Loucy (cell line): Measurements from ENCODE around the gene GPX8.

Experiments used
- H2AFZ ChIP-seq: fragments of 200-600 bp; sonication (generic); 2 replicates; pipeline ENCODE4 v1.6.0; 2016; ENCODE audit warnings: antibody characterized with exemption, mild to moderate bottlenecking, low read length, moderate library complexity
- H3F3A ChIP-seq: fragments of 200-600 bp; 2 replicates; pipeline ENCODE4 v1.6.0; 2016; ENCODE audit warnings: antibody characterized with exemption, low read depth, mild to moderate bottlenecking
- H3K27me3 ChIP-seq: fragments of 200-600 bp; sonication (generic); 2 replicates; pipeline ENCODE4 v1.6.1; 2014; ENCODE audit warnings: low read length, mild to moderate bottlenecking; ENCODE audit not compliant: insufficient read depth, poor library complexity, severe bottlenecking
- H3K36me3 ChIP-seq: fragments of 200-600 bp; sonication (generic); 2 replicates; pipeline ENCODE4 v1.6.1; 2016; ENCODE audit warnings: low read length; ENCODE audit not compliant: insufficient read depth
- H3K4me1 ChIP-seq: fragments of 200-600 bp; sonication (generic); 2 replicates; pipeline ENCODE4 v1.5.1; 2014; ENCODE audit warnings: low read length, mild to moderate bottlenecking; ENCODE audit not compliant: insufficient read depth, poor library complexity, severe bottlenecking
- H3K4me2 ChIP-seq: fragments of 200-600 bp; sonication (generic); 2 replicates; pipeline ENCODE4 v1.6.0; 2014; ENCODE audit warnings: antibody characterized with exemption, low read length, low read depth, mild to moderate bottlenecking; ENCODE audit not compliant: poor library complexity, severe bottlenecking
- H3K4me3 ChIP-seq: fragments of 200-600 bp; sonication (generic); 2 replicates; pipeline ENCODE4 v1.5.1; 2014; ENCODE audit warnings: low read length, mild to moderate bottlenecking, mixed read lengths; ENCODE audit not compliant: poor library complexity, severe bottlenecking
- H3K79me2 ChIP-seq: fragments of 200-600 bp; sonication (generic); 2 replicates; pipeline ENCODE4 v1.6.1; 2014; ENCODE audit warnings: low read length; ENCODE audit not compliant: insufficient read depth
- H3K9ac ChIP-seq: fragments of 200-600 bp; sonication (generic); 2 replicates; pipeline ENCODE4 v1.6.0; 2014; ENCODE audit warnings: mild to moderate bottlenecking, low read depth, low read length, moderate library complexity; ENCODE audit not compliant: poor library complexity, severe bottlenecking
- H3K9me2 ChIP-seq: fragments of 200-600 bp; sonication (generic); replicated peaks from 2 replicates; pipeline ENCODE4 v1.6.1; 2016; ENCODE audit warnings: low read depth, low read length, mixed read lengths
- H3K9me3 ChIP-seq: fragments of 200-600 bp; sonication (generic); 2 replicates; pipeline ENCODE4 v1.6.1; 2014; ENCODE audit warnings: mild to moderate bottlenecking, antibody characterized with exemption, low read length, low read depth; ENCODE audit not compliant: insufficient read depth
- H4K20me1 ChIP-seq: fragments of 200-600 bp; sonication (generic); 2 replicates; pipeline ENCODE4 v1.6.0; 2014; ENCODE audit warnings: antibody characterized with exemption, low read length, mild to moderate bottlenecking; ENCODE audit not compliant: insufficient read depth, poor library complexity, severe bottlenecking
- EZH2phosphoT487 ChIP-seq: fragments of 200-600 bp; IDR thresholded peaks from 2 replicates; pipeline ENCODE4 v1.6.1; 2018; ENCODE audit warnings: antibody characterized with exemption, mild to moderate bottlenecking, moderate library complexity, borderline replicate concordance
- TF ChIP-seq, protein P1 (sequence below): fragments of 200-600 bp; sonication (generic); conservative IDR thresholded peaks from 2 replicates; pipeline ENCODE4 v1.5.1; 2014; ENCODE audit warnings: mild to moderate bottlenecking, antibody characterized with exemption, low read length

GPX8 gene

DNA sequence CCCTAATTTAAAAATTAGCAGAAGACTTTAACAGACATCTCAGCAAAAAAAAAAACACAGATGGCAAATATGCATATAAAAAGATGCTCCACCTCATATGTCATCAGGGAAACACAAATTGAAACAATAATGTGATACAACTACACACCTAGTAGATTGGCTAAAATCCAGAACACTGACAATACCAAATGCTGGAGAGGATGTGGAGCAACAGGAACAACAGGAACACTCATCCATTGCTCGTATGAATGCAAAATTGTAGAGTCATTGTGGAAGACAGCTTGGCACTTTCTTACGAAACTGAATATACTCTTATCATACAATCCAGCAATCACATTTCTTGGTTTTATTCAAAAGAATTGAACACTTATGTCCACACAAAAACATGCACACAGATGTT, 45.0 kb downstream of the GPX8 start:
- H3K9ac ChIP-seq: no peak overlapping the region
- no peaks in the 10 kb centered on the region for H3K4me1 ChIP-seq
- H4K20me1 ChIP-seq: no peaks in the 10 kb centered on the region
- peaks cover 3% of the 10 kb centered on the region; the same call in 1 of the 2 replicates for H3K9me2 ChIP-seq
- no peaks in the 10 kb centered on the region for H3K79me2 ChIP-seq
- no peaks in the 10 kb centered on the region for H3K27me3 ChIP-seq
- TF ChIP-seq, protein P1, sequence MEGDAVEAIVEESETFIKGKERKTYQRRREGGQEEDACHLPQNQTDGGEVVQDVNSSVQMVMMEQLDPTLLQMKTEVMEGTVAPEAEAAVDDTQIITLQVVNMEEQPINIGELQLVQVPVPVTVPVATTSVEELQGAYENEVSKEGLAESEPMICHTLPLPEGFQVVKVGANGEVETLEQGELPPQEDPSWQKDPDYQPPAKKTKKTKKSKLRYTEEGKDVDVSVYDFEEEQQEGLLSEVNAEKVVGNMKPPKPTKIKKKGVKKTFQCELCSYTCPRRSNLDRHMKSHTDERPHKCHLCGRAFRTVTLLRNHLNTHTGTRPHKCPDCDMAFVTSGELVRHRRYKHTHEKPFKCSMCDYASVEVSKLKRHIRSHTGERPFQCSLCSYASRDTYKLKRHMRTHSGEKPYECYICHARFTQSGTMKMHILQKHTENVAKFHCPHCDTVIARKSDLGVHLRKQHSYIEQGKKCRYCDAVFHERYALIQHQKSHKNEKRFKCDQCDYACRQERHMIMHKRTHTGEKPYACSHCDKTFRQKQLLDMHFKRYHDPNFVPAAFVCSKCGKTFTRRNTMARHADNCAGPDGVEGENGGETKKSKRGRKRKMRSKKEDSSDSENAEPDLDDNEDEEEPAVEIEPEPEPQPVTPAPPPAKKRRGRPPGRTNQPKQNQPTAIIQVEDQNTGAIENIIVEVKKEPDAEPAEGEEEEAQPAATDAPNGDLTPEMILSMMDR: no peak
- no peak for TF ChIP-seq EZH2phosphoT487
- no peaks in the 10 kb centered on the region for H3F3A ChIP-seq
- no peak overlapping the region for H2AFZ ChIP-seq
- H3K36me3 ChIP-seq: no peaks in the 10 kb centered on the region
- no peak overlapping the region for H3K4me2 ChIP-seq
- H3K4me3 ChIP-seq: no peak overlapping the region
- H3K9me3 ChIP-seq: no peaks in the 10 kb centered on the region

DNA sequence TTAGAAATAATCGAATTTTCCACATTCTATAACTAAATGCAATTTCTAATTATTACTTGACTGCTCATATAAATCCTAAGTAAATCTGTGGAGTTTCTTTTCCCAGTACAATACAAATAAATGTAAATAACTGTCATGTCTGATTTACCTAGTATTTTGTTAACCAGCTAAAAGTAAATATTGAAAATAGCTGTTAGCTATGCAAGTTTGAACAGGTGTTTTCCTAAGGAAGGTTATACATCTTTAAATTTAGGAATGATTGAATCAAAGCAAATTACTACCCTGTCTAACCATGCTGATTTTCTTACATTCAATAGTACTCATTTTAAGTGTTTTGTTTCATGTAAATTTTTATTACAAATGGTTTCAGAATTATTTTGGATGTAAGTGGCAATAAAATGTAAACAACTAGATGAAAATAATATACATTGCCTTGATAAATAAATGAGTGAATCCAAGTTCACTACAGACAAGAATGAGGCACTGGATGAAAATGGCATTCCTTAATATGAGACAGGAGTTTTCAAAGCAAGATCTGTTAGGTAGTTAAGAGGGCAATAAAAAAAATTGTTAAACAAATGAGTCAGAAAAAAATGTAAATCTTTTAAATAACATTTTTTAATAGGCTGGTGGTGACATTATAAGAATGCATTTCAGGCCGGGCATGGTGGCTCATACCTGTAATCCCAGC, 51.4 kb downstream of the GPX8 start:
- Histone ChIP-seq H3K4me2 (no peak overlapping the region), H4K20me1 (no peaks in the 10 kb centered on the region), H3K4me1 (no peaks in the 10 kb centered on the region), H3F3A (no peaks in the 10 kb centered on the region), H3K27me3 (no peaks in the 10 kb centered on the region), H3K36me3 (no peaks in the 10 kb centered on the region), H3K9me2 (peaks cover 3% of the 10 kb centered on the region; the same call in 1 of the 2 replicates), H3K79me2 (no peaks in the 10 kb centered on the region), H3K9ac (no peak overlapping the region), H3K4me3 (no peak overlapping the region), H3K9me3 (no peaks in the 10 kb centered on the region), H2AFZ (no peak overlapping the region)
- TF ChIP-seq, protein P1: no peak
- TF ChIP-seq EZH2phosphoT487: no peak
